GM19351 (cell line): Measurements from ENCODE around the gene PACRG.

Experiments used
- ATAC-seq: cut with Tn5 transposase; IDR thresholded peaks from one replicate; pipeline ENCODE4 v1.9.1; 2021; ENCODE audit warnings: mild to moderate bottlenecking, moderate library complexity; ENCODE audit not compliant: unreplicated experiment

Gene PACRG

DNA sequence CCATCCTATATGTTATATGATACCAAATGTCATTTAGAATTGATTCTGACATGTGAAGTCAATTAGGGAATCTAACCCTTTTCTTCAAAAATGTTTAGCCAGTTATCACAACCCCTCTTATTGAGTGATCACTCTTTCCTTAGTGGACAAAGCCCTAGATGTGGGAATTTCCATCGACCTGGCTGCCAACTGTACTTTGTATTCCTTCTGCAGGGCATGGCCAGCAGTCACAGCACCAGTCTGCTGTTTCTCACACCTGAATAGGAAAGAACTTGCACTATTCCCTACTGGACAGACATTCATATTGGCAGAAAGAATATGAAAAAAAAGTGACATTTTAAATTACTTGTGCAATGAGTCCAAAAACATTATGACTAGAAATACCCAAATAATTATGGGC is 271.0 kb downstream of the PACRG start:
- no peak for ATAC-seq

GRCh38 chr6:162999575-163000285 is 272.0 kb downstream of the PACRG start:
- ATAC-seq, result no peak

- peak; percentile 100 for ATAC-seq
Measured at GRCh38 chr6:163001330-163001729, 273.6 kb downstream of the PACRG start.

GRCh38 chr6:163008186-163008585 is 280.4 kb downstream of the PACRG start:
- no peak for ATAC-seq

DNA sequence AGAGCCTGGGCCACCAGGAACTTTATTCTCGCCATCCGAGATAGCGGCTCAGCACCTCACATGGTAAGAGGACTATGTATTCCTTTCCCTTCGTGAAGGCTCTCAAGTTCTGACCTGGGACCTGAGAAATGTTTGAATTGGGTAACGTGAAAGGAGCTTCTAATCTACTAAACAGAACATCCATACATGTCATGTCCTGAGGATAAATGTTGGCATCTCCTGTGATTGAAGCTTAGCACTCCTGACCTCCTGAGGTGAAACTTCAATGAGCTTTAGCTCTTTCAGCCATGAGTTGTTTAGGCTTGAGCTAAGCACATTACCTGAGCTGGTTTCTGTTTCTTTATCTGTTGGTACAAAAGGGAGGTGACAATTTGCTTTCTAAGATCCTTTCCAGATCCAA is 280.9 kb downstream of the PACRG start:
- ATAC-seq, result no peak

DNA sequence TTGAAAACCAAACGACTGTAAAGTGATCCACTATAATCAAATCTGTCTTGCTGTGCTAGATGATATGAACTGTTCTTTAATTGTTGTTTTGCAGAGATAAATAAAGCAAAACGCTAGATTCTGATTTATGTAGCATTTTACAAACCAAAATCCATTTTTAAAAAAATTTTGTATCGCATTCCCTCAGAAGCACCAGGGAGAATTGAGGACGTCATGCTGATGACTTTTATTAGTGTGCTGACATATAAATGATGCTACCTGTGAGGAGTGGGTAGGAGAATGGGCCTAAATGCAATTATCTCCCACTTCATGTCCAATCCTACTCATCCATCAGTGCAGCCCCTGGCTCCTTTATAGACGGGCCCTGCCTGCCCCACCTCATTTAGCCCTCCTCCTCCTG is 282.4 kb downstream of the PACRG start:
- ATAC-seq, result no peak

DNA sequence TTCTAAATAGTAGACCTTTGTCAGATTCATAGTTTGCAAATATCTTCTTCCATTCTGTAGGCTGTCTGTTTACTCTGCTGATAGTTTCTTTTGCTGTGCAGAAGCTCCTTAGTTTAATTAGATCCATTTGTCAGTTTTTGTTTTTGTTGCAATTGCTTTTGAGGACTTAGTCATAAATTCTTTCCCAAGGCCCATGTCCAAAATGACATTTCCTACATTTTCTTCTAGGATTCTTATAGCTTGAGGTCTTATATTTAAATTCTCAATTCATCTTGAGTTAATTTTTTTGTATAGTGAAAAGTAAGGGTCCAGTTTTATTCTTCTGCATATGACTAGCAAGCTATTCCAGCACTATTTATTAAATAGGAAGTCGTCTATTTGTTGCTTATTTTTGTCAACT is 287.0 kb downstream of the PACRG start:
- ATAC-seq, result no peak

- no peak for ATAC-seq
Measured at GRCh38 chr6:163017801-163018200, 290.0 kb downstream of the PACRG start.

GRCh38 chr6:163019926-163020325 is 292.2 kb downstream of the PACRG start:
- ATAC-seq, result no peak

DNA sequence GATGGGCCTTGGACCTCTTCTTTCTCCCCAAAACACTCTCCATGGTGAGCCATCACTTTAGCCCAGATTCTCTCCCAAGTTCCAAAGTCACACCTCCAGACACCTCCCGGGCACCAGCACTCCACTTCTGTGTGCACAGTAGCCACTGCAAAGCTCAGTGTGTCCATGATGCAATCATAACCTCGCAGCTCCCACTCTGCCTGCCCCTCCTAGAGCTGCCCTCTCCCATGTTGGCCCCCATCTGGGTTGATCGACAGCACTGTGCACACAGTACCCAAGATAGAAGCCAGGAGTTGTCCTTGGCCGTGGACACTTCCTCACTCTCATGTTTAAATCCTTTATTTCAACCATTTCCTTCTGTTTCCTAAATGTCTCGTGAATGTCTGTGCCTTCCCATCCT is 293.3 kb downstream of the PACRG start:
- no peak for ATAC-seq

DNA sequence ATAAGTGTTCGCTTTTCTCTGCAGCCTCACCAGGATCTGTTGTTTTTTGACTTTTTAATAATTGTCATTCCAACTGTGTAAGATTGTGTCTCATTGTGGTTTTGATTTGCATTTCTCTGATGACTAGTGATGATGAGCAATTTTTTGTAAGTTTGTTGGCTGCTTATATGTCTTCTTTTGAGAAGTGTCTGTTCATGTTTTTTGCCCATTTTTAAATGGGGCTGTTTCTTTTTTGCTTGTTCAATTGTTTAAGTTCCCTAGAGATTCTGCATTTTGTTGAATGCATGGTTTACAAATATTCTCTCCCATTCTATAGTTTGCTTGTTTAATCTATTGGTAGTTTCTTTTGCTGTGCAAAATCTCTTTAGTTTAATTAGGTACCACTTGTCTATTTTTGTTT is 295.9 kb downstream of the PACRG start:
- no peak for ATAC-seq

GRCh38 chr6:163026893-163027292 is 299.1 kb downstream of the PACRG start:
- ATAC-seq, result no peak

DNA sequence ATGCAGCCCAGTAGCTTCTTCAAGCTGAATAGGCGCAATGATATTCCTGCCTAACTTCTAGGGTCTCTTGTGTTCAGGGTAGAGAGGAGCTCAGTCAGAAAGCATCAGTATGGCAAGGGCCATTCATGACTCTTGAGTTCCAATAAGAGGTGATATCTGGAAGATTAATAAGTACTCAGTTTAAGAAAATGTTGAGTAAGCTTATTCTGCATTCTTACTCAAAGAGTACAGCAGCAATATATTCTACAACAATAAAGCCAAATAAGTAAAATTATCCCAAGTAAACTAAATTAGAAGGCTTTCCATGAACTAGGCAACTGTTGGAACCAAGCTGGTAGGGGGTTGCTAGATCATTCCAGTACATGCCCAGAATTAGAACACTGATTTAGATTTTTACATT is 303.2 kb downstream of the PACRG start:
- no peak for ATAC-seq

- ATAC-seq, result no peak
Measured at GRCh38 chr6:163031931-163032330, 304.2 kb downstream of the PACRG start.

DNA sequence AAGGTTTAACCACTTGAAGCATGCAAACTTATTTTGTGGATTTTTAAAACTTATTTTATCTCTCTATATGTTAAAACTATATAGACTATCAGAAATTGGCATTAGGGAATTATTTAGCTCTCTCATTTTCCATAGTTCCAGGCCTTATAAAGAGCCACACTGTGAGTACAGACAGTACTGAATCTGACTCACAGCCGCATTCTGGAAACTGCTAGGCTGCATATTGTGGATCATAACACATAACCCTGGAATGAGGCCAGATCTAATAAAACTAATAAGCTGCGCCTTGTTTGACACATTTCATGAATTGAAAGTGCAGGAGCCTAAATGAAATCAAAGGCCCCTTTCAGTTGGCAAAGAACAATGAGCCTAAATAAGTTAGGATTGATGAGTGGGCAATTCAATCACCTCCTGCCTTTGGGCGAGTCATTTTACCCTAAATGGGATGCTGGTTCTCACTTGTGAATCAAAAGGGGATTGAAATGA is 308.4 kb downstream of the PACRG start:
- no peak for ATAC-seq

DNA sequence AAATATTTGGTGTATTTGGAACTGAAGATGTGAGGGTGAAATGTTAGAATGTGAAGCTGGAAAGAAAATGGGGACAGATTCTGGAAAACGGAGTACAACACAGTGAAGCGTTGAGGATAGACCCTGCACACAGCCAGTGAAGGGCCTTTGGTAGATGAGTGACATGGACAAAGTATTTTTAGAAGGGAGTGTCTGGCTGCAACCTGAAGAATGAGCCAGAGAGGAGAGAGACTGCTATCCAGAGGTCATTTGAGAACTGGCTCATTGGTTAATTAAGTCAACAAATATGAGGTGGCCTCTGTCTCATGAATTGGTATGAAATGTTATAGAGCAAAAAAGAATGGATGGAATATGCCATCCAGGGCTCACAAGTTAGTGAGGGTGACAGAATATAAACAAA is 310.5 kb downstream of the PACRG start:
- no peak for ATAC-seq

GRCh38 chr6:163048345-163048744 is 320.6 kb downstream of the PACRG start:
- ATAC-seq, result no peak

DNA sequence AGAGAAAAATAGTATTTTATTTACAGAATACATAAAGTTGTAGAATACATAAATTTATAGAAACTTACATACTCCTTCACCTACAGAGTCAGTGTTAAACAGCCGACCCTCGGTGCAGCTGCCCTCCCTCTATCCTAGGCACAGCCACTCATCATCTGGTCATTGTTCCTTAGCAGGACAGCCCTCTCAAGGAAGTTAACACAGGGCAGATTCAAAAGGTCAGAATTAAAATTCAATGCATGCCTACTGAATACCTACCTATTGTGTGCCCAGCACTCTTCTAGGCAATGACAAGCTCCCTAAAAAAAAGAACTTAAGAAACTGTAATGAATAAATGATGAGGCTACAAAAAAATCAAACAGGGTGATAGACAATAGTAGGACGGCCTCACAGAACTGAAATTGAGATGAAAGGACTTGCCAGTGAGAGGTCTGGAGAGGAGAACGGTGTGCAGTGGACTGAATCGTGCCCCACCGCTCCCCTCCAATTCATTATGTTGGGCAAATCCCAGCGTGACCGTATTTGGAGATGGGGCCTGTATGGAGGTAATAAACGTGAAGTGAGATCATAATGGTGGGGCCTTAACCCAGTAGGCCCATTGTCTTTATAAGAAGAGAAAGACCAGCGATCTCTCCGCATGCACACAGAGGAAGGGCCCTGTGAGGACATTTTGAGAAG is 326.0 kb downstream of the PACRG start:
- ATAC-seq, result no peak

- no peak for ATAC-seq
Measured at GRCh38 chr6:163054641-163055040, 326.9 kb downstream of the PACRG start.

GRCh38 chr6:163057260-163057659 is 329.5 kb downstream of the PACRG start:
- no peak for ATAC-seq

DNA sequence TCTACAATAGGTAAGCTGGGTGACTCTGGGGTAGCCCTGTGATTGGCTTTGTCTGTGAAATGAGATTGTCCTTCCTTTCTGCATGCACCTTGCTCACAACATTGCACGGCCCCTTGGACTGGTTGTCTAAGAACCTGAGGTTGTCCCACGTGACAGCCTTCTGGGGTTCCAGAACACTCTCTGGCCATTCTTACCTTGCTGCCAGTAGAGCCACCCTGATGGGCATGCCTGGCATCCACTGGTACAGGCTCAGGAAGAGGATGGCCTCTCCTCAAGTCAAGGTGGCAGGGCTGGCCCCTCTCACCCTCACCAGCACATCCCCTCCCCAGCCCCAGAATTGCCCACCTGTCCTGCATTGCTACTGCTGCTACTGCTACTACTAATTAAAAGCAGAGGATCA is 335.0 kb downstream of the PACRG start:
- no peak for ATAC-seq

- ATAC-seq, result no peak
Measured at GRCh38 chr6:163063561-163063960, 335.8 kb downstream of the PACRG start.

DNA sequence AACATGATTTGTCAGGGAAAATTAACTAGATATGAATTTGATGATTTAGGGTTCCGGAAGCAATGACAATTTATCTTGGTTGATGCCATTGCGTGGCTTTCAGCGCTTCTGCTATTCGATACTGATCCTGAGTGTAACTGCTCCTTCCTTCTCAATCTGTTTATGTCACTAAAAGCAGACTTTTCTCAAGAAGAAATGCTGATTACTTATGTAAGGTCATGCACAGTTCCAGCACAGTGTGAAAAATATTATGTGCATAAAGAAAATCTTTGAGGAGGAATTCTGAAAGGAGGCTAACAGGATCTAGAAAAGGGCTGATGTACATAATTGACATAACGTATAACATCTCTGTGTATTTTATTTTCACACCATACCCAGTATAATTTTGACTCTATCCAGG is 336.6 kb downstream of the PACRG start:
- ATAC-seq, result no peak
